Stimulated activated CD8-positive, alpha-beta memory T cell treated with anti-CD3 and anti-CD28 coated beads, Interleukin-15, amount 100 ng/mL, for 4 hours (primary cell): ENCODE results near the gene SLC38A9.
"Not testable (repeated sequence)": the region's sequence is repeated elsewhere in the genome, so short reads cannot be mapped to it uniquely, and the experiment has no call there.

ENCODE experiments used
- DNase-seq, 2 donors: peaks; one replicate each; pipeline ENCODE4 v3.0.0-alpha.2; 2020; ENCODE audit warnings: low read depth in 2 of 2

SLC38A9 gene, protein sequence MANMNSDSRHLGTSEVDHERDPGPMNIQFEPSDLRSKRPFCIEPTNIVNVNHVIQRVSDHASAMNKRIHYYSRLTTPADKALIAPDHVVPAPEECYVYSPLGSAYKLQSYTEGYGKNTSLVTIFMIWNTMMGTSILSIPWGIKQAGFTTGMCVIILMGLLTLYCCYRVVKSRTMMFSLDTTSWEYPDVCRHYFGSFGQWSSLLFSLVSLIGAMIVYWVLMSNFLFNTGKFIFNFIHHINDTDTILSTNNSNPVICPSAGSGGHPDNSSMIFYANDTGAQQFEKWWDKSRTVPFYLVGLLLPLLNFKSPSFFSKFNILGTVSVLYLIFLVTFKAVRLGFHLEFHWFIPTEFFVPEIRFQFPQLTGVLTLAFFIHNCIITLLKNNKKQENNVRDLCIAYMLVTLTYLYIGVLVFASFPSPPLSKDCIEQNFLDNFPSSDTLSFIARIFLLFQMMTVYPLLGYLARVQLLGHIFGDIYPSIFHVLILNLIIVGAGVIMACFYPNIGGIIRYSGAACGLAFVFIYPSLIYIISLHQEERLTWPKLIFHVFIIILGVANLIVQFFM

GRCh38 chr5:55712023-55712859, at the start of gene SLC38A9:
Gene SLC38A9, minus strand, starts transcription at chr5:55712324. Its CDS starts 14,366 bp downstream, at chr5:55697958.
- peak; percentile 83 for DNase-seq

- not testable (repeated sequence) for DNase-seq
Measured at GRCh38 chr5:55761721-55762120, 49.6 kb upstream of the SLC38A9 start.

DNA sequence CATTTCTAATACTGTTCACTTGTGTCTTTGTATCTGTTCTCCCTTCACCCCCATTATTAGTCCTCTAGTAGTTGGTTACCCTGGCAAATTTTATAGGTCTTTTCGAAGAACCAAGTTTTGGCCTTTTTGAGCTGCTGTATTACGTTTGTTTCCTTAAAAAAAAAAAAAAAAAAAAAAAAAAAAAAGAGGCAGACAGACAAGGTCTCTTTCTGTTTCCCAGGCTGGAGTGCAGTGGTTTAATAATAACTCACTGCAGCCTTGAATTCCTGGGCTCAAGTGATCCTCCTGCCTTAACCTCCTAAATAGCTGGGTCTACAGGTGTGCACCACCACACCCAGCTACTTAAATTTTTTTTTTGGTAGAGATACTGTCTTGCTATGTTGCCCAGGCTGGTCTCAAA, 46.6 kb upstream of the SLC38A9 start:
- no peak for DNase-seq

GRCh38 chr5:55758231-55758630, 46.1 kb upstream of the SLC38A9 start:
- DNase-seq = no peak

- DNase-seq = no peak
Measured at GRCh38 chr5:55750499-55750898, 38.4 kb upstream of the SLC38A9 start.

GRCh38 chr5:55750063-55750462, 37.9 kb upstream of the SLC38A9 start:
- no peak for DNase-seq

DNA sequence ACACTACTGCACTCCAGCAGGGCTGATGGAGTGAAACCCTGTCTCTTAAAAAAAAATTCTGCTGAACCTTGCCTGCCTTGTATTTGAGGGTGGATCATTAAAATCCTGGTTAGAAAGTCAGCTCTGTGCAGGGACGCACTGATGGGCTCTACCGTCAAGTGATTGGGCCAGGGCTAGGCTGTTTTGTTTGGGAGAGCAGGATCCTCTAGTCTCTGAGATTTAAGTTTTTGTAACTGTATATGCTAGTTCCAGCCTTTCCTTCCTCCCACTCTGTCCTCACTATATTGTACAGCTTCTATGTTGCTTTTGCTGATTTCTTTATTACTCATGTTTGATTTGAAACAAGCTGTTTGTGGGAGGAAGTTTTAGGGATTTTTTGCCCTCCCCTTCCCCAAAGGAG, 37.3 kb upstream of the SLC38A9 start:
- DNase-seq = no peak

DNA sequence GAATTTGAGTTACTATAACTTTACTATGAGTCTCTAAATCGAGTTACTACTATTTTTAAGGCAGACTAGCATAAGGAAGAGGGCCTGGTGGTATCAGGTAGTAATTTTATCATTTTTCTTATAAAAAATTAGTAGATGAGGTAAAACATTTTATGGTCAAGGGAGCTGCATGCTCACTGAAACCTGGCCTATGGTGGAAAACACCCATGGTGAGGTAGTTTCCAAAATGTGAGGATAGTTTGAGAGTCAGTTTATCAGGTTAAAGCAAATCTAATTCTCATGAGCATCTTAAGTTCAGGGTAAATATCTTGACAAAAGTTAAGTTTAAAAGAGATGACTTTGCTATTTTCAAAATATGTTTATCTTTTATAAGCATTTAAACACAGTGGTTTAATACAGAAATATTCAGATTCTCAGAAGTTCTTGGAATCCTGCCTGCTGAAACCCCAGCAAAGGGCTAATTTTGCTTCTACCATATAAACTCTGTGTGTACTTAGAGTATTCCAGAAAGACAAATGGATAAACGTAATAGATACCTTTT, 35.7 kb upstream of the SLC38A9 start:
- DNase-seq = no peak

DNA sequence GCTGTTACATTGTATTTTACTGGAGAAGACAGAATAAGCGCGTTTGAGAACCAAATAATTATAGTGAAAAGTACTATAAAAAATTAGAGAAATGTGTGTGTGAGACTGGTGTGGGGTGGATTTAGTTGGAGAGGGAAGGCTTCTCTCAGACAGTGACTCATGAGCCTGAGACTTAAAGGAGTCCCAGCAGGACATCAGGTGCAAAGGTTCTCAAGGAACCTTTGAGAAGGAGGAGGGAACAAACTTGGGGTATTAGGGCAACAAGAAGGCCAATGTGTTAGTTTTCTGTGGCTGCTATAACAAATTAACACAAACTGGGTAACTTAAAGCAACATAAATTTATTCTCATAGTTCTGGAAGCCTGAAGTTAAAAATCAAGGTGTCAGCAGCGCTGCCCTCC, 30.7 kb upstream of the SLC38A9 start:
- no peak for DNase-seq

GRCh38 chr5:55737793-55738192, 25.7 kb upstream of the SLC38A9 start, which contains the start of gene DDX4:
Gene DDX4, plus strand, starts transcription at chr5:55738061. Its CDS starts 903 bp downstream, at chr5:55738964.
- DNase-seq = no peak

DNA sequence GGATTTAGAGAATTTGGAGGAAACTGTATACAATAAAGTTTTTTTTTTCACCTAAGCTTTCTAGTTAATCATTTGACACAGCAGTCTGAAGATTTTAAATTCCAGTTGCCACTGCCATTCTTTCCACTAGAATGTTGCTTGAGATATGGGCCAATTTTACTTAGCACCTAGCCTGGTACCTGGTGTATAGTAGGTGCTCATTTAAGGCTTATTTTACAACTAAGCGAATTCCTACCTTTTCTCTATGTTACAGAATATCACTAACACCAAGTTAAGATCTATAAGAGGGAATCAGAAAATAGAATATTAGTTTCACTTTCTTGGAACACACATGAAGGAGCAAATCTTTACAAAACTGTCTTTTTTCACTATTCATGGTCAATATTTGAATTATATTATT, 22.5 kb upstream of the SLC38A9 start:
- DNase-seq = no peak

GRCh38 chr5:55732585-55732984, 20.5 kb upstream of the SLC38A9 start:
- DNase-seq = no peak

GRCh38 chr5:55731848-55732247, 19.7 kb upstream of the SLC38A9 start:
- DNase-seq = no peak

DNA sequence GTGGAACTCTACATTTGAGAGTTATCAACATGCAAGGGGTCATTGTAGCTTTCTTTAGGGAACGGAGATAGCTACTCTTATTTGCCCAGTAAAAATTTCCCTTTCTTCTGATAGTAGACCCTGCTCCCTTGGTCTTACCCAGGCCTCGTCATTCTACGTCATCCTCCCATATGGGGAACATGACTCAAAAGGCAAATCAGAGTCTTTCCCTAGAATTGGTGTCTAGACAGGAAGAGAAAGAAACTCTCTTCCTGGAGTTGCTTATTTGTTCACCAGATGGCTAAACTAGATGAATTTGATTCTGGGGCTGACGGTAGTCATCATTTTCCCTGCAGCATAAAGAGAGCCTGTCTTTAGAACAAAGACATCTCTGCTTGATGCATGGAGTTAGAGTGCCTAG, 12.2 kb upstream of the SLC38A9 start:
- no peak for DNase-seq

DNA sequence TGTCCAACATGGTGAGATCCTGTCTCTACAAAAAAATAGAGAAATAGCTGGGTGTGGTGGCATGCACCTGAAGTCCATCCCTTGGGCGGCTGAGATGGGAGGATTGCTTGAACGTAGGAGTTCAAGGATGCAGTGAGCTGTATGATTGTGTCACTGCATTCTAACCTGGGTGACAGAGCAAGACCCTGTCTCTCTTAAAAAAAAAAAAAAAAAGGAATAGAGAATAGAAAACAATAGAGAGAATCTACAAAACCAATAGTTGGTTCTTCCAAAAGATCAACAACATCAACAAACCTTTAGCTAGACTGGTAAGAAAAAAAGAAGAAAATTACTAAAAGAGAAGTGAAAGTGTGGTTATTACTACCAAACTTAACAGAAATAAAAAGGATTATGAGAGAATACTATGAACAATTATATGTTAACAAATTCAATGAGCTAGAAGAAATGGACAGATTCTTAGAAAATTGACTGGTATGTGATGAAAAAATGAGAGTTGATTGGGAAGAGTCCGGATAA, 8.1 kb upstream of the SLC38A9 start:
- DNase-seq = no peak

- DNase-seq = not testable (repeated sequence)
Measured at GRCh38 chr5:55719026-55719425, 6.9 kb upstream of the SLC38A9 start.

DNA sequence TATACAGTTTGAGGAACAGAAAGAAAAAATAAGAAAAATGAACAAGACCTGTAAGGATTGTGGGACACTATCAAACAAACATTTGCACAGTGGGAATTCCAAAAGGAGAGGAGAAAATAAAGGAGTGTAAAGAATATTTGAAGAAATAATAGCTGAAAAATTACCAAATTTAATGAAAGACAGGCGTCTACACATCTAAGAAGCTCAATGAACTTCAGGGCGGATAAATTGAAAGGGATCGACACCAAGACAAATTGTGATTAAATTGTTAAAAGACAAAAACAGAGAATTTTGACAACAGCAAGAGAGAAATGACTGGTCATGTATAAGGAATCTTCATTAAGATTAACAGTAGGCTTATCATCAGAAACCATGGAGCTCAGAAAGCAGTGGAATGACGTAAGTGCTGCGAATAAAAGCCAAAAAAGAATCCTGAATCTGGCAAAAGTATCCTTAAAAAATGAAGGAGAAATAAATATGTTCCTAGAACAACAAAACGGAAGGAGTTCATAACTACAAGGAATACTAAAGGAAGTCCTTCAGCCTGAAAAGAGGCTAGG, 3.5 kb upstream of the SLC38A9 start:
- DNase-seq = no peak

GRCh38 chr5:55714749-55715148, 2.6 kb upstream of the SLC38A9 start:
- DNase-seq = no peak

DNA sequence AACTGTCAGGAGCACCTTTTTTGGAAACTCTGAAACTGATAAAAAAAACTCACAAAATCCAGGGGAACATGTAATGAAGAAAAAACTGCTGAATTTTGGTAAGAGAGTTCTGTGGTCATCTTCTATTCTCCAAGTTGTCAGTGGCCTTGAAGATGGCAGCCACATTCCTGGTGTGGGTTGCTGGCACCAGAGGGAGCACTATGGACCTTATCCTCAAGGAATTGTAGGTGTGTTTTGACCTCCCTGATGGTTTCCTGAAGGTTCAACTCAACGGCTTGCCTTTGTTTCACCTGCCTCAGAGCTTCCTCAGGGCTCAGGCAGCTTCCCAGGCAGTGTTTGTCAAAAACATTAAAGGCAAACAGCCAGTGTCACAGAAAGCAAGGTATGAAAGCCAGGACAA, 2.2 kb upstream of the SLC38A9 start:
- no peak for DNase-seq

DNA sequence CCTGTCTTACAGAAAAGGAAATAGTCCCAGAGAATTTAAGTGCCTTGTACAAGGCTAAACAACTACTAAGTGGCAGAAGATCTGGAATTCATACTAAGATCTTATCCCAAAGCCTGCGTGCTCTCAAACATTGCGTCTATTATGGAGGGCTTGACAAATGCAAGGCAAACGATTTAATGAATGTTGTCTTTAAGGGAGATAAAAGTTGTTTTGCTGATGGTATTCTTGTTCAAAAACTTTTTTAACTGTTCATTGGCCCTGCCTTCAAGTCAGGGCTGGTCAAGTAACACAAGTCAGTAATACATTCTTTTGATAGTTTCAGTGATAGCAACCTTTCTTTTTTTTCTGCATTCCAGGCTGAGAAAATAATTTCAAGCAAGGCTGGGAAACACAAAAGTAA, 1.7 kb upstream of the SLC38A9 start:
- no peak for DNase-seq

- no peak for DNase-seq
Measured at GRCh38 chr5:55711507-55712022, 559 bp downstream of the SLC38A9 start.
